Upper lobe of left lung (tissue), 4 donors: ENCODE results near the gene ANGPT4.

Source experiments
- EP300 ChIP-seq, 4 donors: sonication (generic); formaldehyde crosslinking; IDR thresholded peaks; one replicate each; pipeline ENCODE4 v1.5.1; 2017; ENCODE audit warnings: antibody characterized with exemption in 4 of 4, control low read depth in 2 of 4
- POLR2A ChIP-seq, 4 donors: fragments of 450-650 bp; IDR thresholded peaks; one replicate each; pipeline ENCODE4 v1.5.1; 2016 to 2017; ENCODE audit warnings: antibody characterized with exemption in 4 of 4, mild to moderate bottlenecking in 2 of 4
- POLR2AphosphoS5 ChIP-seq, 2 donors: sonication (generic); formaldehyde crosslinking; IDR thresholded peaks; one replicate each; pipeline ENCODE4 v1.5.1; 2017; ENCODE audit warnings: antibody characterized with exemption in 2 of 2
- TF ChIP-seq, protein P1 (sequence below), 6 experiments: fragments of 450-650 bp in 4 of 6; fragments of 200-600 bp in 2 of 6; sonication (generic) in 2 of 6; IDR thresholded peaks; one replicate each; pipeline ENCODE4 v1.5.1; 2016 to 2019; ENCODE audit warnings: antibody characterized with exemption in 6 of 6

DNA sequence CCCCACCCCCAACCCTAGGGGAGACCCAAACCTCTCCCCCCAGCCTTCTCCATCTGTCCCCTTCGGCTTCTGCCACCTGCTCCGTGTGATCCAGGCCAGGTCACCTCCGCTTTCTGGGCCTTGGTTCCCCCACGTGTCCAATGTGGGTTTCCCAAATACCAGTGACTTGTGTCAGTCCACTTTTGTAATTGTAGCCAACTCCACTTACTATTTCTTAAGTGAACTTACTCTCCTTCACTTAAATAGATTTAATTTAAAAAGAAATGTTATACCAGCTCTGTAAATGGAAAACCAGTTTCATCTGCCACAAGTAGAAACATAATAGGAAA lies 92.6 kb downstream of the ANGPT4 start:
- TF ChIP-seq POLR2A (IDR thresholded peaks at IDR 0.05), result no peak
- TF ChIP-seq, protein P1, sequence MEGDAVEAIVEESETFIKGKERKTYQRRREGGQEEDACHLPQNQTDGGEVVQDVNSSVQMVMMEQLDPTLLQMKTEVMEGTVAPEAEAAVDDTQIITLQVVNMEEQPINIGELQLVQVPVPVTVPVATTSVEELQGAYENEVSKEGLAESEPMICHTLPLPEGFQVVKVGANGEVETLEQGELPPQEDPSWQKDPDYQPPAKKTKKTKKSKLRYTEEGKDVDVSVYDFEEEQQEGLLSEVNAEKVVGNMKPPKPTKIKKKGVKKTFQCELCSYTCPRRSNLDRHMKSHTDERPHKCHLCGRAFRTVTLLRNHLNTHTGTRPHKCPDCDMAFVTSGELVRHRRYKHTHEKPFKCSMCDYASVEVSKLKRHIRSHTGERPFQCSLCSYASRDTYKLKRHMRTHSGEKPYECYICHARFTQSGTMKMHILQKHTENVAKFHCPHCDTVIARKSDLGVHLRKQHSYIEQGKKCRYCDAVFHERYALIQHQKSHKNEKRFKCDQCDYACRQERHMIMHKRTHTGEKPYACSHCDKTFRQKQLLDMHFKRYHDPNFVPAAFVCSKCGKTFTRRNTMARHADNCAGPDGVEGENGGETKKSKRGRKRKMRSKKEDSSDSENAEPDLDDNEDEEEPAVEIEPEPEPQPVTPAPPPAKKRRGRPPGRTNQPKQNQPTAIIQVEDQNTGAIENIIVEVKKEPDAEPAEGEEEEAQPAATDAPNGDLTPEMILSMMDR (IDR thresholded peaks at IDR 0.05), result no peak
- no peak for TF ChIP-seq EP300 (IDR thresholded peaks at IDR 0.05)
- TF ChIP-seq POLR2AphosphoS5 (IDR thresholded peaks at IDR 0.05), result no peak
